NCI-H524 treated with DMSO at 0.1 percent for 48 hours (cell line): ENCODE measurements around the gene NYAP2.

ENCODE experiments used
- DNase-seq: peaks from one replicate; lab custom pipeline; 2025; lab: John Stamatoyannopoulos, UW

Gene NYAP2

GRCh38 chr2:225428360-225428759 lies 28.9 kb downstream of the NYAP2 start:
- no peak for DNase-seq

GRCh38 chr2:225429717-225430116 lies 30.2 kb downstream of the NYAP2 start:
- peak; percentile 3 for DNase-seq

GRCh38 chr2:225431105-225431863 lies 31.8 kb downstream of the NYAP2 start:
- DNase-seq, result no peak

DNA sequence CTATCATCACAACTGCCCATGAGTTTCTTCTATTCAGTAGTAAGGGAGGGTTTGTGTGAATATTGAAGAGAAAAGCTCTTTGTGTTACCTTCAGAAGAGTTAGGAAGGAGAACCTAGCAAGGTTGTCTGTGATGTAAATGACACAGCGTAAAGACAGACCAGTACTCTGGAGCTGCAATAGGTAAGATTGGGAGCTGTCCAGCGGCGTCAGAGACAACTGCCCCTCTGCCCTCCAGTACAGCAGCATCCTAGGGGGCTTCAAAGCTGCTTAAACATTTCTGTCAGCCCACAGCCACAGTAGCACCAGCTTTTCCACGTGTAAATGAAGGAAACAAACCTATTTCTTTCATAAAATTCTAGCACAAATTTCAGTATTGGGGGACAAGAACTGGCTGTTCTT lies 34.5 kb downstream of the NYAP2 start:
- no peak for DNase-seq

DNA sequence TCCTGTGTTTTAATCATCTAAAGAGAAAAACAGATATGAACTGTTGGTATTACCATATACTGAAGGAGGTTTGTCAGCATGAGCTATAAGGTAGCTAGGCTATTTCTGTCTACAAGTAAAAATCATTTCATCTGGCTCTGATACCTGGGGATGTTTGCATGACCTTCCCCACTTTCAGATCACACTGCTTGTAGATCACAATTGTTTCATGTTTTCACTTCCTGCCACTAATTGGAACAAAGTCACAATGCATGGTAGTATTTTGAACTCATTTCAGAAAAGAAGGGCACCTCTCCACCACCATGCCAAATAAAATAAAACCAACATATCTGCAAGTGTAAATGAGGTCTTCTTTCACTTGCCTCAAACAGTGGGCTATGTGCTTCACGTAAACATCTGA lies 37.8 kb downstream of the NYAP2 start:
- no peak for DNase-seq

DNA sequence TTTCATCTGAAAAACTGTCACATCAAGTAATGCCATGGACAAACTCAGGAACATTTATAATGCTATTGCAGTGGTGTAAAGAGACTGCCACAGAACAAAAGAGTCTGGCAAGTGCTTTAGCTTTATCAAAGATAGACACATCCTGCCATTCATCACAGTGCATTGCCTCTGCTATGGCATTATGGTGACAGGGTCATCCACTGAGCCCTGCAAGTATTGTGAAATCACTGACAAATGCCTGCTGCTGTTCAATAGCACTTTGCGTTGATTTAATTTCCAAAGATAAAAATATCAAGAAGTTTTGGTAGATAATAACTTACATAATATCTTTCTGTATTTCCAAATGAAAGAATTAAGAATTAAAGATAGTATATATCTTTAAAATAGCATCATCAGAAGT lies 38.7 kb downstream of the NYAP2 start:
- DNase-seq, result no peak

- DNase-seq, result no peak
Observed at GRCh38 chr2:225452677-225453076, 53.2 kb downstream of the NYAP2 start.

- peak; percentile 11 for DNase-seq
Observed at GRCh38 chr2:225454412-225454811, 54.9 kb downstream of the NYAP2 start.

DNA sequence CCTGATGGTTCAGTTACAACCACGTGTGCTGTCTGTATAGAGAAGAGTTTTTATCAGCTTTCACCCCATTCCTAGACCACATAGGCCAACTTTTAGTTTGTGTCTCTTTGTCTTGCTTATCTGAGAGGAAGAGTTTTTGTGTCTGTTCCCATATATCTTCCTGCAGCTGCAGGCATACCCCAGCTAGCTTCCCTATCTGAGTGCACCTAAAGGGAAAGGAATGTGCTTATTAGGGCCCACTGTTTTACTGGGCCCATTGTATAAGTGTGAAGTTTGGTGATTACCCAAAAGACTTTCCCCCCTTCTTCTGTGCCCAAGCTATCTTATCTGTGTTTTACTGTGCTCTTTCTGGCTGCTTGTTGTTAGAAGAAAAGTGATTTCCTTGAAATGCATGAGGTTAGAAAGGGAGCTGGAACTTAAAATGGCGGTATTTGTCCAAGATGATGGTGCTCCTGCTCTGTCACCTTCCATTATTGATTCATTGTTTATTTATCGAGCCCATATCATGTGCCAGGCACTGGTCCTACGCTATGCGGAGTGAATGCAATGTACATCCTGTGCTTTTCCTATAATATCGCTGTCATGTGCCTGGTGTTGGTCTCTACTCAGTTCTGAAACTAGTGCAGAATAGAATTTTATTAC lies 57.2 kb downstream of the NYAP2 start:
- no peak for DNase-seq

DNA sequence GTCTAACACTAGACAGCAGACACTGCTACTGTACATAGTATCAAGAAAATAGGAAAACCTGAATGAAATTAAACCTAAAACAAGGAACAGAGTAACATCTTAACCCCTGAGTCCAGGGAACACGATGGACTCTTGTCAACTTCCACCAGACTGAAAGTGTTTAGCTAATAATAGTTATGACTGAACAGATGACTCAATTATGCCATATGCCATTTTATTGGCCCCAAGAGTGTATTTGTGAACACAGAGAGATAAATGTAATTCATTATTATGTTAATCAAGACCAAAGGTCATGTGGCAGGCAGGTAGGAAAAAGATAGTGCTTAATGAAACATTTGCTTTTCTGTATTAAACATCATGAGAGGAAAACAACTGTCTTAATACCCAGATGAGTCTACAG lies 58.0 kb downstream of the NYAP2 start:
- DNase-seq, result peak; percentile 34

DNA sequence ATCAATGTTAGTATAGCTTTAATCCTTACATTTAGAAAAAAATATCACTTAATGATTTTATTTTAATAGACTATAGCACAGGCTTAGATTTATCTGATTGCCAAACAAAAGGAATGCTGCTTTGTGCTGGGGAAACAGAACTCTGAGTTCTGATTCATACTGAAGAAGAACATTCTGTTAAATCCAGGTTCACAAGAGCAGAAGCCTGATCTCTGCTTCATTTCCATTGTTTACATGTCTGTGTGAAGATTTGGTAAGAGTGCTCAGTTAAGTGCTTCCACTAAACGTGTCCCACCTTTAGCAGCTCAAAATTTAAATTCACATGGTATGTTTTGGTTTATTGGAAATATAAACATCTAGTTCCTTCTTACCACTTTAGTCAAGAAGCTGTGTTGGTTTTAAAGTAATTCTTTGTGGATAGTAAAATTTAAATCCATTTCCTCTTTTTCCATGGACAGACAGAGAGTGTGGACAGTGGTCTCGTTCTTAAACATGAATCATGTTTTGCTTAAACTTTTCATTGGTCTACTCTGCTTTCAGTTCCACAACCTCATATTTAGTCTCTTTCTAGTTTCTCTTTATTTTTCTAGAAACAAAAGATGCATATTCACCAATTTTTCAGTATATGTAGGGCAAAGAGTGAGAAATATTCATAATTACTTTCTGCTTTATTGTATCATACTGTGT lies 59.1 kb downstream of the NYAP2 start:
- no peak for DNase-seq

DNA sequence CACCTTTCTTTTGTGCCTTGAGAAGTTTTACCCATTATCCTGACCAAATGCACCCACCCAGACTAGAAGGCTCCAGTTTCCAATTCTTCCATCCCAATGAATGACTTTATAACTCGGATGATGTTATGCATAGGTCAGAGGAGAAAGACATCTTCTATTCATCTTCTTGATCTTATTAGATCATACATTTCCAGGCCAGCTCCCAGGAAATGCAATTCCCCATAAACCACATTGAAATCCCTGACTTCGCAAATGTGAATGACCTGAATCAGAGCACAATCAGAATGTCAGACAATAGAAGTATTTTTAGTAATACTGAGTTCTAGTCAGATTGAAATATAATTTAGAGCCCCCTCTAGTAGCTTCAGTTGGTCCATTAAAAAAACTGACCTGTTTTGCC lies 62.9 kb downstream of the NYAP2 start:
- DNase-seq, result no peak

GRCh38 chr2:225462945-225463344 lies 63.4 kb downstream of the NYAP2 start:
- DNase-seq, result no peak

GRCh38 chr2:225463449-225463848 lies 63.9 kb downstream of the NYAP2 start:
- DNase-seq, result no peak

GRCh38 chr2:225464346-225465025 lies 65.0 kb downstream of the NYAP2 start:
- no peak for DNase-seq

- no peak for DNase-seq
Observed at GRCh38 chr2:225465827-225466226, 66.3 kb downstream of the NYAP2 start.

- DNase-seq, result no peak
Observed at GRCh38 chr2:225466891-225467604, 67.5 kb downstream of the NYAP2 start.

DNA sequence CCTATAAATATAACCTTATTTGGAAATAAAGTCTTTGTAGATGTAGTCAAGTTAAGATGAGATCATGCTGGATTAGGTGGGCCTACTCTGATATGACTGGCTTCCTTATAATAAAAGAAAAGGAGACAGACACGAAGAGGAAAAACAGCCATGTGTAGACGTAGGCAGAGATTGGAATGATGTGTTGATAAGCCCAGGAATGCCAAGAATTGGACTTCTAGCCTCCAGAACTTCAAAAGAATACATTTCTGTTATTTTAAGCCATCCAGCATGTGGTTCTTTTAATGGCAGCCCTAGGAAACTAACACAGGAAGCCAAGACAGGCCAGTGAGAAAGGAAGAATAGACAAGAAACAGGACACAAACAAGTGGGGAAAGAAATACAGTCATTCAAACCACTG lies 68.6 kb downstream of the NYAP2 start:
- no peak for DNase-seq

DNA sequence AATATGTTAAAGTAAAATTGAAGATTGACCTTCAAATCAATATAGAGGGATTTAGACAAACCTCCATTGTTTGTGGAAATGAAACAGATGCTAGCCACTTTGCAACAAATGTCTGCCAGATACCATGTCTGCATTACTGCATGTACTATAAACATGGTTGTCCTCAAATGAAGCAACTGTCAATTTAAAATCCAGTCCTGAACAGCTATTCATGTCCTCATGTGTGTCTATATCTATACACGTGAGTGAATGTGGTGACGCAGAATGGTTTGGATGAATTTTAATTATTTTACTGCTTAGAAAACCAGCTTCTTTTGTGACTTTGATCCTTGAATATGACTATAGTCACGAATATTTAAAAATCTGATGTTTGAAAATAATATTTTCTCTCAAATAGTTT lies 71.5 kb downstream of the NYAP2 start:
- no peak for DNase-seq

DNA sequence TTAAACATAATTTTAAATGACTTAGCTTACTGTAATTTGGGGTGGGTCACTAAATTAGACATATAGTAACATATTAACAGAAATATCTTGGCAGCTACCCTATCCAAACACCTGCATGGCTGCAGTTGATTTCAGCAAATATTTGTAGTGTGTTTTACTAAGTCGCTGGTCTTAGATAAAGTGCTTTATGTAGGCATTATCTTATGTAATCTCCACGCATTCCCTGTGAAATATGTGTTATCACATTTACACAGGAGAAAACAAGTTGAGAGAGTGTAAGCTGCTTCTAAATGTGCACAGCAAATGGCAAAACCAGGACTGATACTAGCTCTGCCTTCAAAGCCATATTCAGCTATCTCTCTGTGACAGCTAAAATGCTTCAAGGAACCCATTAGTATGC lies 72.0 kb downstream of the NYAP2 start:
- DNase-seq, result no peak

DNA sequence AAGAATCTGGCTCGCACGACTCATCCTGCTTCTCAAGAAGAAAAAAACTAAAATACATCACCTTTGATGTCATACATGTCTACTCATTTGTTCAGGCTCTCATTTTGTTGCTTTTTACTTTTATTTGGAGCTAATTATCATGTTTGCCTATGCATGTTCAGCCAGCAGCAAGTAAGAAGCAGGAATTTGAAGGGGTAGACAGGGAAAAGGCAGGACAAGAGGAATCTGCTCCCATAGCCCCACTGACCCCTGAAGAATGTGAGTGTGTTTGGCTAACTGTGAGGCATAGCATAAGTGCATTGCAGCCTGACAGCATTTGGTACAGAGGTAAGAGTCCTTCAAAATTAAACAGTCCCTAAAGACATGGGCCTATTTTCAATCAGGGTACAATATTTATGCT lies 72.7 kb downstream of the NYAP2 start:
- no peak for DNase-seq

- no peak for DNase-seq
Observed at GRCh38 chr2:225479386-225479785, 79.9 kb downstream of the NYAP2 start.
